Loucy (cell line): Measurements from ENCODE around the gene GARIN3.

Source experiments
- EZH2phosphoT487 ChIP-seq: fragments of 200-600 bp; IDR thresholded peaks from 2 replicates; pipeline ENCODE4 v1.6.1; 2018; ENCODE audit warnings: antibody characterized with exemption, mild to moderate bottlenecking, moderate library complexity, borderline replicate concordance
- TF ChIP-seq, protein P1 (sequence below): fragments of 200-600 bp; sonication (generic); conservative IDR thresholded peaks from 2 replicates; pipeline ENCODE4 v1.5.1; 2014; ENCODE audit warnings: mild to moderate bottlenecking, antibody characterized with exemption, low read length

- TF ChIP-seq, protein P1, sequence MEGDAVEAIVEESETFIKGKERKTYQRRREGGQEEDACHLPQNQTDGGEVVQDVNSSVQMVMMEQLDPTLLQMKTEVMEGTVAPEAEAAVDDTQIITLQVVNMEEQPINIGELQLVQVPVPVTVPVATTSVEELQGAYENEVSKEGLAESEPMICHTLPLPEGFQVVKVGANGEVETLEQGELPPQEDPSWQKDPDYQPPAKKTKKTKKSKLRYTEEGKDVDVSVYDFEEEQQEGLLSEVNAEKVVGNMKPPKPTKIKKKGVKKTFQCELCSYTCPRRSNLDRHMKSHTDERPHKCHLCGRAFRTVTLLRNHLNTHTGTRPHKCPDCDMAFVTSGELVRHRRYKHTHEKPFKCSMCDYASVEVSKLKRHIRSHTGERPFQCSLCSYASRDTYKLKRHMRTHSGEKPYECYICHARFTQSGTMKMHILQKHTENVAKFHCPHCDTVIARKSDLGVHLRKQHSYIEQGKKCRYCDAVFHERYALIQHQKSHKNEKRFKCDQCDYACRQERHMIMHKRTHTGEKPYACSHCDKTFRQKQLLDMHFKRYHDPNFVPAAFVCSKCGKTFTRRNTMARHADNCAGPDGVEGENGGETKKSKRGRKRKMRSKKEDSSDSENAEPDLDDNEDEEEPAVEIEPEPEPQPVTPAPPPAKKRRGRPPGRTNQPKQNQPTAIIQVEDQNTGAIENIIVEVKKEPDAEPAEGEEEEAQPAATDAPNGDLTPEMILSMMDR, result no peak
- no peak for TF ChIP-seq EZH2phosphoT487
These were observed 20.4 kb upstream of the GARIN3 start for GRCh38 chr5:157186309-157187045.
